Astrocyte (in vitro differentiated cells and primary cell): ENCODE data around the gene COG5.

Experiments
- EZH2 ChIP-seq: IDR thresholded peaks from 2 replicates; pipeline ENCODE4 v1.6.1; 2012; ENCODE audit warnings: mild to moderate bottlenecking, low read length, inconsistent platforms; ENCODE audit not compliant: insufficient read depth
- TF ChIP-seq, protein P1 (sequence below): IDR thresholded peaks from 2 replicates; pipeline ENCODE4 v1.5.1; 2011; ENCODE audit warnings: low read depth, mild to moderate bottlenecking, inconsistent platforms, low read length, moderate library complexity; ENCODE audit not compliant: insufficient read depth

- TF ChIP-seq, protein P1, sequence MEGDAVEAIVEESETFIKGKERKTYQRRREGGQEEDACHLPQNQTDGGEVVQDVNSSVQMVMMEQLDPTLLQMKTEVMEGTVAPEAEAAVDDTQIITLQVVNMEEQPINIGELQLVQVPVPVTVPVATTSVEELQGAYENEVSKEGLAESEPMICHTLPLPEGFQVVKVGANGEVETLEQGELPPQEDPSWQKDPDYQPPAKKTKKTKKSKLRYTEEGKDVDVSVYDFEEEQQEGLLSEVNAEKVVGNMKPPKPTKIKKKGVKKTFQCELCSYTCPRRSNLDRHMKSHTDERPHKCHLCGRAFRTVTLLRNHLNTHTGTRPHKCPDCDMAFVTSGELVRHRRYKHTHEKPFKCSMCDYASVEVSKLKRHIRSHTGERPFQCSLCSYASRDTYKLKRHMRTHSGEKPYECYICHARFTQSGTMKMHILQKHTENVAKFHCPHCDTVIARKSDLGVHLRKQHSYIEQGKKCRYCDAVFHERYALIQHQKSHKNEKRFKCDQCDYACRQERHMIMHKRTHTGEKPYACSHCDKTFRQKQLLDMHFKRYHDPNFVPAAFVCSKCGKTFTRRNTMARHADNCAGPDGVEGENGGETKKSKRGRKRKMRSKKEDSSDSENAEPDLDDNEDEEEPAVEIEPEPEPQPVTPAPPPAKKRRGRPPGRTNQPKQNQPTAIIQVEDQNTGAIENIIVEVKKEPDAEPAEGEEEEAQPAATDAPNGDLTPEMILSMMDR = no peak
- TF ChIP-seq EZH2 = no peak
Measured at GRCh38 chr7:107414198-107414597, 149.5 kb downstream of the COG5 start.
